SK-N-SH treated with all-trans-retinoic acid at 6 μM for 48 hours (cell line): ENCODE data around the gene PDLIM7.

Source experiments
- ATAC-seq: fragments of 200-7000 bp; cut with Tn5 transposase; 3 replicates; pipeline ENCODE4 v1.9.1; 2020; ENCODE audit warnings: mild to moderate bottlenecking, moderate library complexity
- ARNTL ChIP-seq: fragments of 450-650 bp; formaldehyde crosslinking; IDR thresholded peaks from 2 replicates; pipeline ENCODE4 v1.5.0; 2020; ENCODE audit warnings: low read depth, mild to moderate bottlenecking, moderate library complexity, borderline replicate concordance
- BACH2 ChIP-seq: fragments of 250-450 bp; sonication (Bioruptor Pico); IDR thresholded peaks from 2 replicates; pipeline ENCODE4 v1.9.0; 2021; ENCODE audit warnings: mild to moderate bottlenecking, borderline replicate concordance
- CREB5 ChIP-seq: fragments of 250-450 bp; sonication (Bioruptor Pico); IDR thresholded peaks from 2 replicates; pipeline ENCODE4 v1.5.1; 2020; ENCODE audit warnings: low read depth, mild to moderate bottlenecking, moderate library complexity
- CSDC2 ChIP-seq: fragments of 250-450 bp; sonication (Bioruptor Pico); IDR thresholded peaks from 2 replicates; pipeline ENCODE4 v1.5.0; 2020; ENCODE audit warnings: mild to moderate bottlenecking, moderate library complexity
- CSRNP3 ChIP-seq: fragments of 250-450 bp; sonication (Bioruptor Pico); IDR thresholded peaks from 2 replicates; pipeline ENCODE4 v1.5.1; 2021; ENCODE audit warnings: mild to moderate bottlenecking, moderate library complexity
- OSR1 ChIP-seq: fragments of 250-450 bp; sonication (Bioruptor Pico); IDR thresholded peaks from 2 replicates; pipeline ENCODE4 v1.8.0; 2022; ENCODE audit warnings: moderate library complexity, mild to moderate bottlenecking, inconsistent platforms
- POU6F1 ChIP-seq: fragments of 250-450 bp; sonication (Bioruptor Pico); IDR thresholded peaks from 2 replicates; pipeline ENCODE4 v1.8.0; 2021; ENCODE audit warnings: low read depth, mild to moderate bottlenecking, moderate library complexity, borderline replicate concordance
- PPARA ChIP-seq: fragments of 250-450 bp; sonication (Bioruptor Pico); IDR thresholded peaks from 2 replicates; pipeline ENCODE4 v1.5.0; 2020; ENCODE audit warnings: mild to moderate bottlenecking, borderline replicate concordance
- RARB ChIP-seq: fragments of 250-450 bp; sonication (Bioruptor Pico); IDR thresholded peaks from 2 replicates; pipeline ENCODE4 v1.8.0; 2021; ENCODE audit warnings: mild to moderate bottlenecking, moderate library complexity
- SNAI2 ChIP-seq: fragments of 250-450 bp; sonication (Bioruptor Pico); IDR thresholded peaks from 2 replicates; pipeline ENCODE4 v1.5.0; 2020; ENCODE audit warnings: mild to moderate bottlenecking, moderate library complexity
- TCF4 ChIP-seq: fragments of 250-450 bp; sonication (Bioruptor Pico); IDR thresholded peaks from 2 replicates; pipeline ENCODE4 v1.8.0; 2021; ENCODE audit warnings: mild to moderate bottlenecking, moderate library complexity, borderline replicate concordance
- TOX ChIP-seq: fragments of 250-450 bp; sonication (Bioruptor Pico); IDR thresholded peaks from 2 replicates; pipeline ENCODE4 v1.8.0; 2021; ENCODE audit warnings: mild to moderate bottlenecking, moderate library complexity, borderline replicate concordance
- ZC3H10 ChIP-seq: fragments of 250-450 bp; sonication (Bioruptor Pico); IDR thresholded peaks from 2 replicates; pipeline ENCODE4 v1.5.1; 2021; ENCODE audit warnings: mild to moderate bottlenecking, moderate library complexity
- ZFP3 ChIP-seq: fragments of 250-450 bp; sonication (Bioruptor Pico); IDR thresholded peaks from 2 replicates; pipeline ENCODE4 v1.5.0; 2020; ENCODE audit warnings: mild to moderate bottlenecking, moderate library complexity
- ZFP30 ChIP-seq: fragments of 450-650 bp; formaldehyde crosslinking; IDR thresholded peaks from 2 replicates; pipeline ENCODE4 v1.5.0; 2022; ENCODE audit warnings: mild to moderate bottlenecking, moderate library complexity
- ZNF565 ChIP-seq: fragments of 450-650 bp; formaldehyde crosslinking; conservative IDR thresholded peaks from 2 replicates; pipeline ENCODE4 v1.5.0; 2020; ENCODE audit warnings: low read depth, mild to moderate bottlenecking, moderate library complexity
- ZNF70 ChIP-seq: fragments of 450-650 bp; formaldehyde crosslinking; IDR thresholded peaks from 2 replicates; pipeline ENCODE4 v1.5.0; 2020; ENCODE audit warnings: mild to moderate bottlenecking, moderate library complexity
- TF ChIP-seq, protein P1 (sequence below): fragments of 250-450 bp; sonication (Bioruptor Pico); IDR thresholded peaks from 2 replicates; pipeline ENCODE4 v1.5.0; 2020; ENCODE audit warnings: mild to moderate bottlenecking, moderate library complexity
- TF ChIP-seq, protein P2 (sequence below): fragments of 250-450 bp; sonication (Bioruptor Pico); IDR thresholded peaks from 2 replicates; pipeline ENCODE4 v1.8.0; 2020; ENCODE audit warnings: mild to moderate bottlenecking, moderate library complexity, borderline replicate concordance

Gene PDLIM7

DNA sequence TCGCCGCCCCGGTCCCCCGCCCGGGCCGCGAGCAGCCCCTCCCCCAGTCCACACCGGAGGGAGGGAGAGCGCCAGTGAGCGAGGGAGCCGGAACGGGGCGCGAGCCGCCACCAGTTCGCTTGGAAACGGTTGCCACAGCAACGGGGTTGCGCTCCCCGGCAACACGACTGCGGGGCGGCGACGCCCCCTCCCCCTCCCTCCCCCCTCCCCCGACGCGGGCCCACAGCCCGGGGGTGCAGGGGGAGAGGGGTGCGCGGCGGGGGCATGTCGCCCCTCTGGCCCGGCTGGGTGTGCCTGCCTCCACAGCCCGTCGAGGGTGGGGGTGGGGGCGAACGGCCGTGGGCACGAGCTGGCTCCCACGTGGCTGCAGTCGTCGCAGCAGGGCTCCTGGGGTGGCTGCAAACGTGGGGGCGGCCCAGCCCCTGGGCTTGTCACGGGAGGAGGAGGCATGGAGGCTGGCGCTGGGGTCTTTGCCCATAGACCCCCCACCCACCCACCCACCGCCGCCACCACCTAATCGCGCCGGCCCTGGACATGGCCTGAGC lies 50.3 kb downstream of the PDLIM7 start:
- peak; percentile 32 for ATAC-seq
- no peak for TF ChIP-seq OSR1
- no peak for TF ChIP-seq SNAI2 (CRISPR knock-in tag)
- no peak for TF ChIP-seq ZFP3 (CRISPR knock-in tag)
- TF ChIP-seq TCF4 (CRISPR knock-in tag), result no peak
- no peak for TF ChIP-seq ZNF565 (CRISPR knock-in tag)
- no peak for TF ChIP-seq BACH2 (CRISPR knock-in tag)

GRCh38 chr5:177446200-177447065 lies 51.0 kb downstream of the PDLIM7 start, which contains the start of gene PRR7:
Gene PRR7 (plus strand): TSS chr5:177446814. CDS start chr5:177455068, 8,254 bp downstream.
- TF ChIP-seq ZC3H10 (CRISPR knock-in tag), result no peak
- TF ChIP-seq, protein P1, sequence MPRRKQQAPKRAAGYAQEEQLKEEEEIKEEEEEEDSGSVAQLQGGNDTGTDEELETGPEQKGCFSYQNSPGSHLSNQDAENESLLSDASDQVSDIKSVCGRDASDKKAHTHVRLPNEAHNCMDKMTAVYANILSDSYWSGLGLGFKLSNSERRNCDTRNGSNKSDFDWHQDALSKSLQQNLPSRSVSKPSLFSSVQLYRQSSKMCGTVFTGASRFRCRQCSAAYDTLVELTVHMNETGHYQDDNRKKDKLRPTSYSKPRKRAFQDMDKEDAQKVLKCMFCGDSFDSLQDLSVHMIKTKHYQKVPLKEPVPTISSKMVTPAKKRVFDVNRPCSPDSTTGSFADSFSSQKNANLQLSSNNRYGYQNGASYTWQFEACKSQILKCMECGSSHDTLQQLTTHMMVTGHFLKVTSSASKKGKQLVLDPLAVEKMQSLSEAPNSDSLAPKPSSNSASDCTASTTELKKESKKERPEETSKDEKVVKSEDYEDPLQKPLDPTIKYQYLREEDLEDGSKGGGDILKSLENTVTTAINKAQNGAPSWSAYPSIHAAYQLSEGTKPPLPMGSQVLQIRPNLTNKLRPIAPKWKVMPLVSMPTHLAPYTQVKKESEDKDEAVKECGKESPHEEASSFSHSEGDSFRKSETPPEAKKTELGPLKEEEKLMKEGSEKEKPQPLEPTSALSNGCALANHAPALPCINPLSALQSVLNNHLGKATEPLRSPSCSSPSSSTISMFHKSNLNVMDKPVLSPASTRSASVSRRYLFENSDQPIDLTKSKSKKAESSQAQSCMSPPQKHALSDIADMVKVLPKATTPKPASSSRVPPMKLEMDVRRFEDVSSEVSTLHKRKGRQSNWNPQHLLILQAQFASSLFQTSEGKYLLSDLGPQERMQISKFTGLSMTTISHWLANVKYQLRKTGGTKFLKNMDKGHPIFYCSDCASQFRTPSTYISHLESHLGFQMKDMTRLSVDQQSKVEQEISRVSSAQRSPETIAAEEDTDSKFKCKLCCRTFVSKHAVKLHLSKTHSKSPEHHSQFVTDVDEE (CRISPR knock-in tag), result peak; percentile 88
- TF ChIP-seq SNAI2 (CRISPR knock-in tag), result peak; percentile 85
- ATAC-seq, result peak; percentile 50

DNA sequence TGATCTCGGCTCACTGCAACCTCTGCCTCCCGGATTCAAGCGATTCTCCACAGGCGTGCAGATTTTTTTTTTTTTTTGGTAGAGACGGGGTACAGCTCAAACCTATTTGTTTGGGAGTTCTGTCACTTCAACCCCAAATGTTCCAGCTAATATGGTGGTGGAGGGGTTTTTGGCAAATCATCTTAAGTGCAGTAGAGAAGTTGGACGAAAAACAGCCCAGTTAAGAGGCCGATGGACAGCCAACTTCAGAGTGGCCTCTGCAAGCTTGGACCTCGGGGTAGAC lies 51.5 kb downstream of the PDLIM7 start:
- no peak for TF ChIP-seq CSDC2 (CRISPR knock-in tag)
- TF ChIP-seq, protein P2, sequence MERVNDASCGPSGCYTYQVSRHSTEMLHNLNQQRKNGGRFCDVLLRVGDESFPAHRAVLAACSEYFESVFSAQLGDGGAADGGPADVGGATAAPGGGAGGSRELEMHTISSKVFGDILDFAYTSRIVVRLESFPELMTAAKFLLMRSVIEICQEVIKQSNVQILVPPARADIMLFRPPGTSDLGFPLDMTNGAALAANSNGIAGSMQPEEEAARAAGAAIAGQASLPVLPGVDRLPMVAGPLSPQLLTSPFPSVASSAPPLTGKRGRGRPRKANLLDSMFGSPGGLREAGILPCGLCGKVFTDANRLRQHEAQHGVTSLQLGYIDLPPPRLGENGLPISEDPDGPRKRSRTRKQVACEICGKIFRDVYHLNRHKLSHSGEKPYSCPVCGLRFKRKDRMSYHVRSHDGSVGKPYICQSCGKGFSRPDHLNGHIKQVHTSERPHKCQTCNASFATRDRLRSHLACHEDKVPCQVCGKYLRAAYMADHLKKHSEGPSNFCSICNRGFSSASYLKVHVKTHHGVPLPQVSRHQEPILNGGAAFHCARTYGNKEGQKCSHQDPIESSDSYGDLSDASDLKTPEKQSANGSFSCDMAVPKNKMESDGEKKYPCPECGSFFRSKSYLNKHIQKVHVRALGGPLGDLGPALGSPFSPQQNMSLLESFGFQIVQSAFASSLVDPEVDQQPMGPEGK (CRISPR knock-in tag), result no peak
- TF ChIP-seq ZFP3 (CRISPR knock-in tag), result no peak
- no peak for TF ChIP-seq ZNF70 (CRISPR knock-in tag)
- no peak for TF ChIP-seq ZFP30 (CRISPR knock-in tag)
- TF ChIP-seq ZNF565 (CRISPR knock-in tag), result no peak
- no peak for TF ChIP-seq ARNTL (CRISPR knock-in tag)
- TF ChIP-seq POU6F1, result no peak
- TF ChIP-seq OSR1, result no peak
- TF ChIP-seq CREB5 (CRISPR knock-in tag), result no peak
- TF ChIP-seq, protein P1 (CRISPR knock-in tag), result no peak
- TF ChIP-seq RARB, result no peak
- TF ChIP-seq CSRNP3, result no peak
- no peak for TF ChIP-seq TOX (CRISPR knock-in tag)
- no peak for TF ChIP-seq PPARA (CRISPR knock-in tag)
- no peak for TF ChIP-seq SNAI2 (CRISPR knock-in tag)
- ATAC-seq, result no peak
